NB4 (cell line): Measurements from ENCODE around the gene HOXB3.

Source experiments
- DNase-seq: peaks from one replicate; pipeline ENCODE4 v3.0.0; 2010; ENCODE audit warnings: low read depth
- H3K4me3 ChIP-seq: one replicate; pipeline ENCODE4 v1.5.1; 2011; ENCODE audit warnings: mild to moderate bottlenecking, low read depth, low read length, moderate library complexity
- MYC ChIP-seq: IDR thresholded peaks from 2 replicates; pipeline ENCODE4 v1.6.1; 2011; ENCODE audit warnings: low read depth, low read length
- POLR2A ChIP-seq: IDR thresholded peaks from 2 replicates; pipeline ENCODE4 v1.6.1; 2011; ENCODE audit warnings: mild to moderate bottlenecking; ENCODE audit not compliant: insufficient read length; ENCODE audit errors: extremely low read depth
- TF ChIP-seq, protein P1 (sequence below): IDR thresholded peaks from 2 replicates; pipeline ENCODE4 v1.6.1; 2011; ENCODE audit warnings: low read depth, low read length
- TF ChIP-seq, protein P2 (sequence below): IDR thresholded peaks from one replicate; pipeline ENCODE4 v1.5.1; 2012; ENCODE audit warnings: low read depth, low read length

HOXB3 gene

DNA sequence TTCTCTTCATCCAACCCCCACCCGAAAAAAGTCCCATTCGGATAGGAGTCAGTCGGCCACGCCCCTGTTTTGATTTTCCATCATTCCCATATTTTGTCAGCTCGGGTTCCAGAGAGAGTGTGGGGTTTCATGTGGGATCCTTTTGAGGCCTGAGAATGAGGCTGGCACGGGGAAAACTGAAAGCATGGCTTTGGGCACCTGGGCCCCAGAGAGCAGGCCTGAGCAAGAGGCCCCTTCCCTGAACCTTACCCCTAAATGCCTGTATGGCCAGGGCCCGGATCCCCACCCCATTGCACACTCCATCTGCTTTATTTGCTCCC, 7.3 kb downstream of the HOXB3 start:
- DNase-seq, result no peak
- no peak overlapping the region for H3K4me3 ChIP-seq
- no peak for TF ChIP-seq POLR2A
- TF ChIP-seq, protein P1, sequence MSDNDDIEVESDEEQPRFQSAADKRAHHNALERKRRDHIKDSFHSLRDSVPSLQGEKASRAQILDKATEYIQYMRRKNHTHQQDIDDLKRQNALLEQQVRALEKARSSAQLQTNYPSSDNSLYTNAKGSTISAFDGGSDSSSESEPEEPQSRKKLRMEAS, result no peak
- TF ChIP-seq, protein P2, sequence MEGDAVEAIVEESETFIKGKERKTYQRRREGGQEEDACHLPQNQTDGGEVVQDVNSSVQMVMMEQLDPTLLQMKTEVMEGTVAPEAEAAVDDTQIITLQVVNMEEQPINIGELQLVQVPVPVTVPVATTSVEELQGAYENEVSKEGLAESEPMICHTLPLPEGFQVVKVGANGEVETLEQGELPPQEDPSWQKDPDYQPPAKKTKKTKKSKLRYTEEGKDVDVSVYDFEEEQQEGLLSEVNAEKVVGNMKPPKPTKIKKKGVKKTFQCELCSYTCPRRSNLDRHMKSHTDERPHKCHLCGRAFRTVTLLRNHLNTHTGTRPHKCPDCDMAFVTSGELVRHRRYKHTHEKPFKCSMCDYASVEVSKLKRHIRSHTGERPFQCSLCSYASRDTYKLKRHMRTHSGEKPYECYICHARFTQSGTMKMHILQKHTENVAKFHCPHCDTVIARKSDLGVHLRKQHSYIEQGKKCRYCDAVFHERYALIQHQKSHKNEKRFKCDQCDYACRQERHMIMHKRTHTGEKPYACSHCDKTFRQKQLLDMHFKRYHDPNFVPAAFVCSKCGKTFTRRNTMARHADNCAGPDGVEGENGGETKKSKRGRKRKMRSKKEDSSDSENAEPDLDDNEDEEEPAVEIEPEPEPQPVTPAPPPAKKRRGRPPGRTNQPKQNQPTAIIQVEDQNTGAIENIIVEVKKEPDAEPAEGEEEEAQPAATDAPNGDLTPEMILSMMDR, result no peak
- TF ChIP-seq MYC, result no peak

GRCh38 chr17:48579760-48580554, 10.1 kb downstream of the HOXB3 start:
- TF ChIP-seq, protein P1, result no peak
- TF ChIP-seq MYC (no peak), POLR2A (no peak)
- H3K4me3 ChIP-seq, result no peak overlapping the region
- DNase-seq, result no peak

DNA sequence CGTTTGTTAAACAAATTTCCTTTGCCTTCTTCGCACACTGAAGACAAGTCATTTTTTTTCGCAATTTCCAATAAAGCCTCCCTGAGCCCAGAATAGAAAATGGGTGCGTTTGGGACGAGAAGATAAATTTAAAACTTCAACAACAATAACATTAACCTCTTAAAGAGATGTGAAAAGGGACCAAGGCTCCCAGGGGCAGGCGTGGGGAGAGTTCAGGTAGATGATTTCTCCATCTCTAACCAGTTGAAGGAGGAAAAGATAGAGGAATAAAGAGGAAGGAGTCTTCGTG, 10.6 kb downstream of the HOXB3 start:
- TF ChIP-seq MYC (no peak), POLR2A (no peak)
- TF ChIP-seq, protein P2, result no peak
- TF ChIP-seq, protein P1, result no peak
- H3K4me3 ChIP-seq, result no peak overlapping the region
- no peak for DNase-seq

GRCh38 chr17:48578616-48579470, 11.2 kb downstream of the HOXB3 start:
- DNase-seq, result no peak
- TF ChIP-seq POLR2A, result no peak
- TF ChIP-seq, protein P1, result no peak
- TF ChIP-seq MYC, result no peak
- TF ChIP-seq, protein P2, result no peak
- H3K4me3 ChIP-seq, result no peak overlapping the region

DNA sequence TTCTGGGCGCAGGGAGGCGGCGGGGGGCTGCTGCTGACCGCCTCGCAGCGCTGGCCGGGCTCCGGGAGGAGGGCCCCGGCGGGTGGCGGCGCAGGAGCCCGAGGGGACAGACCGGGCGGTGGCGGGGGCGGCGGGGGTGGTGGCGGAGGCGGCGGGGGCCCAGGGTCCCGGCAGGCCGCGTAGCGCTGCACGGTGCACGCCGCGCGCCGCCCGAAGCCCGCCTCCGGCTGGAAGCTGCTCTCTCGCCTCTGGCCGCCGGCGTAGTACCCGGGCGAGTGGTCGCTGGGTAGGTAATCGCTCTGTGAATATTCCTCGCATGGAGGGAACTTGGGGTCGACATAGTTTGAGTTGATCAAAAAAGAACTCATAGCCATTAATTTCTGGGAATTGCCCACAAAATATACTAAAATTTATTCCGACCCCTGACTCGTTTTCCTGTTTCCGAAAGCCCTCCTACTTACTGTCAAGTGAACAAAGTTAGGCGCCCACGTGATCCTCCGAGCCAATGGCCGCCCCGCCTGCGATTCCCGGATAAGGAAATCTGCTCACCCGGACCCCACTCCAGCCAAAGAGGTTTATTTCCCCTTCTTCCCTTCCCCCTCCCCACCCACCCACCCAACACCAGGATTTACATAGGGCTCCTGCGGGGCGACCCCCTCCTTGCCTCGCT, 12.0 kb downstream of the HOXB3 start, which contains the start of gene HOXB4:
HOXB4 (minus strand) TSS at position 405 of the 670 bp plus-strand sequence; CDS start at position 374, 31 bp downstream.
- TF ChIP-seq, protein P1, result no peak
- TF ChIP-seq, protein P2, result no peak
- no peak for TF ChIP-seq POLR2A
- no peak for TF ChIP-seq MYC
- H3K4me3 ChIP-seq, result no peak within 1 kb of the TSS
- no peak for DNase-seq
